Fibroblast of the conjunctiva (primary cell): Measurements from ENCODE around the gene ELAPOR1.
"Not testable (repeated sequence)": the region's sequence is repeated elsewhere in the genome, so short reads cannot be mapped to it uniquely, and the experiment has no call there.

Experiments
- DNase-seq: peaks from one replicate; pipeline ENCODE4 v3.0.0-alpha.2; 2010; ENCODE audit warnings: low read depth

ELAPOR1 gene

GRCh38 chr1:109138358-109138757 is 24.4 kb downstream of the ELAPOR1 start:
- DNase-seq: no peak

GRCh38 chr1:109140392-109140791 is 26.5 kb downstream of the ELAPOR1 start:
- DNase-seq: no peak

GRCh38 chr1:109142260-109142659 is 28.3 kb downstream of the ELAPOR1 start:
- DNase-seq: no peak

DNA sequence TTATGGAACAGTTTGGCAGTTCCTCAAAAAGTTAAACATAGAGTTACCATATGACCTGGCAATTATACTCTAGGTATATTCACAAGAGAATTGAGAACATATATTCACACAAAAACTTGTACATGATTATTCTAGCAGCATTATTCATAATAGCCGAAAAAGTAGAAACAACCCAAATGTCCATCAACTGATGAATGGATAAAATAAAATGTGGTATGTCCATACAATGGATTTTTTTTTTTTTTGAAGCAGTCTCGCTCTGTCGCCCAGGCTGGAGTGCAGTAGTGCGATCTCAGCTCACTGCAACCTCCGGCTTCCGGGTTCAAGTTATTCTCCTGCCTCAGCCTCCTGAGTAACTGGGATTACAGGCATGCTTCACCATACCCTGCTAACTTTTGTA is 28.8 kb downstream of the ELAPOR1 start:
- DNase-seq: not testable (repeated sequence)

- DNase-seq: no peak
These were observed 35.2 kb downstream of the ELAPOR1 start for GRCh38 chr1:109148987-109149561.

GRCh38 chr1:109149874-109150601 is 36.1 kb downstream of the ELAPOR1 start:
- no peak for DNase-seq

- DNase-seq: peak; percentile 5
These were observed 37.5 kb downstream of the ELAPOR1 start for GRCh38 chr1:109151146-109151990.

- DNase-seq: no peak
These were observed 38.3 kb downstream of the ELAPOR1 start for GRCh38 chr1:109152196-109152595.

GRCh38 chr1:109156916-109157385 is 43.0 kb downstream of the ELAPOR1 start:
- no peak for DNase-seq

DNA sequence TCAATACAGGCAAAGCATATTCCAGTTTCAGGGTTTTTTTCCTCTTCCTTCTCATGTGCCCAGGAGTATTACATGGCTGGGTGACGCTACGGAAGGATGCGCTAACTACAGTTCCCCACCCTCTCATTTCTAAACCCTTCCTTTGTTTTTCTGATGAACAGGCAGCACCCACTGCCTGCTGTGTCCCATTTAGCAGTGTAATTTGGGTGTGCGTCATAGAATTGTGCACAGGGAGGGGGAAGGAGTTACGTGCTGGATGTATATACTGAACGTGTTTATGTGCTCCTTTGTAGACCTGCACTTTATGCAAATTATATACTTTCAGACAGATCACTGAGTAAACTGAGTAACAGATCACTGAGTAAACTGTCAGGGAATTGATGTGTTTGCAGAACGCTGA is 44.5 kb downstream of the ELAPOR1 start:
- no peak for DNase-seq

- DNase-seq: no peak
These were observed 45.4 kb downstream of the ELAPOR1 start for GRCh38 chr1:109159326-109159725.

- no peak for DNase-seq
These were observed 46.3 kb downstream of the ELAPOR1 start for GRCh38 chr1:109160071-109160840.

DNA sequence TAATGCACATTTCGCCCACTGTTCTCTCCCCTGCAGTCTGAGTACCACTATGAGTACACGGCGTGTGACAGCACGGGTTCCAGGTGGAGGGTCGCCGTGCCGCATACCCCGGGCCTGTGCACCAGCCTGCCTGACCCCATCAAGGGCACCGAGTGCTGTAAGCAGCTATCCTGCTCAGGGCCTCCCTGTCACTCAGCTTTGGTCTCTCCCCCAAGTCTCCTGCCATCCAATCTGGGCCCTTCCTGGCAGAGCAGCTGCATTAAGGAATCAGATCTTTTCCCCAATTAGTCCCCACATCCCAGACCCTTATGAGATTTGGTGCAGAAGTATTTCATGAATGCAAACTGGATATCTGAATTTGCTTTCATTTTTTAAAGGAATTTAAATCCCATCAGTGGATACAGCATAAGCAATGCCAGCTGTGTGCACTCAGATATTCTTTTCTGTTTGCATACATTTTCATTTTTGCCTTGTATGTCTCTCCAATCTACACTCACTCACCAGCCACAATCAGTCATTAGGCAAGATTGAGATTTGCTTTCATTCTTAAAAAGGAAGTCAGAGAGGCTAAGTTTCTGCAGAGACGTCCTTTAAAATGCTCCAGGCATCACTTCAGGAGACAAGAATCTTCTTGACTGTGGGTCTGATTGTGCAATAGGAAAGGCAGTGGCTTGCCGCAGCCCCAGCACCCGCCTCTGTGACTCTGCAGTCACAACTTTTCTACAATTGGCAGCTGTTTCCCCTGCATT is 48.1 kb downstream of the ELAPOR1 start:
- DNase-seq: peak; percentile 53

DNA sequence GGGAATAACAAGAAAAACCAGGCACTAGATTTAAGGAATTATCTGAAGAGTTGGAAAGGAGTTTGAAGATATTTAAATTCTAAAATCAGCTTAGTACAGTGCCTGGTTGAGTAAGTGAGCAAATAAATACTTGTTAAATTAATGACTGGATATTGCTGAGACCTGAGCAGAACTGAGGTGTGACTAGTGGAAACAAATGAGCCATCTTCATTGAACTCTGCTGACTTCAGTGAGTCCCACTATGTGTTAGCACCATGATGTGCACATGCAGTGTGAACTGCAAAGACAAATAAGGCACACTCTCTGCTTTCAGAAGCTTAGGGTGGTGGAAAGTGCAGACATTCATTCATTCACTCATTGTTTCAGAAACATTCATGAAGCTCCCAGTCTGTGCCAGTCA is 48.7 kb downstream of the ELAPOR1 start:
- DNase-seq: no peak

DNA sequence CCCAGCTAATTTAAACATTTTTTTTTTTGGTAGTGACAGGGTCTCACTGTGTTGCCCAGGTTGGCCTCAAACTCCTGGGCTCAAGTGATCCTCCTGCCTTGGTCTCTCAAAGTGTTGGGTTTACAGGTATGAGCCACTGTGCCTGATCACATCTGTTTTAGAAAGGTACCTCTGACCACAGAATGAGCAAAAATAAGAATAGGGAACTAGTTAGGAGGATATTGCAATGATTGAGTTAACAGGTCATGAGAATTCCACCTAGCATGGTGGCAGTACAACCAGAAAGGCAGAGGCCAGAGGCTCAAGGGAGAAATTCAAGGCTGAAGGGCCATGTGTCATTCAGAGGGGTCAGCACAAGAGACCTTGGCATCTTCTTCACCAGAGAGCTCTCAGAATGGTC is 49.6 kb downstream of the ELAPOR1 start:
- no peak for DNase-seq
